Measurements from ENCODE around the gene C1orf159. TPM values are rescaled to one million over a fixed set of nuclear protein-coding genes. Genes with fewer than 3 reads are reported as not detected.
"Not testable (repeated sequence)": the region's sequence is repeated elsewhere in the genome, so short reads cannot be mapped to it uniquely, and the experiment has no call there.

Gene C1orf159
- total RNA-seq, 1 donor from 2014 or later, result 30.0 TPM

DNA sequence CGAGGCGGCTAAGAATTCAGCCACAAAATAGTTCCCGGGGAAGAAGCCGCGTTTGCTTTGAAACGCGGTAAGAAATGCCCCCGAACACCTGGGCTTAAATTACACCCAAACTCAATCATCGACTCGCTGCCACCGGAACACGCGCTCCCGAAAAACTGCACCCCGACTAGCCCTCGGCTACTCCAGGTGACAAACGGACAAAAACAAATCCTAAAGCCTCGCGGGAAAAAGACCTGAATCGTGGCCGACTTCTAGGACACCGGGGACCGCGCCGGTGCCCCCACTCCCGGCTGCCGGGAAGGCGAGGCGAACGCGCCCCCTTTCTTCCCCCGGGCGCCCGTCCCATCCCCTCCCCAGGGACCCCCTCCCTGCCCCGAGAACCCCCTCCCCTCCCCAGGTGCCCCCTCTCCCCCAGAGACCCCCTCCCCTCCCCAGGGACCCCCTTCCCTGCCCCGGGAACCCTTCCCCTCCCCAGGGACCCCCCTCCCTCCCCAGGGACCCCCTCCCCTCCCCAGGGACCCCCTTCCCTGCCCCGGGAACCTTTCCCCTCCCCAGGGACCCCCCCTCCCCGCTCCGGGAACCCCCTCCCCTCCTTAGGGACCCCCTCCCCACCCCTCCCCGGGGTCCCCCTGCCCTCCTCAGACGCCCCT lies 628 bp downstream of the C1orf159 start:
- Mint-ChIP-seq H3K27ac (peak overlapping the region; percentile 72), H3K36me3 (ENCODE audit: low read depth) (peaks cover 20% of the 10 kb centered on the region), H3K27me3 (ENCODE audit: insufficient read depth) (peaks cover 8% of the 10 kb centered on the region), H3K4me1 (ENCODE audit: low read depth) (no peaks in the 10 kb centered on the region), H3K4me3 (peak overlapping the region; percentile 87), H3K9me3 (peaks cover 12% of the 10 kb centered on the region)
- DNase-seq (ENCODE audit: low spot score), result no peak
- intact Hi-C loops (cut with micrococcal nuclease), result no loop called here

DNA sequence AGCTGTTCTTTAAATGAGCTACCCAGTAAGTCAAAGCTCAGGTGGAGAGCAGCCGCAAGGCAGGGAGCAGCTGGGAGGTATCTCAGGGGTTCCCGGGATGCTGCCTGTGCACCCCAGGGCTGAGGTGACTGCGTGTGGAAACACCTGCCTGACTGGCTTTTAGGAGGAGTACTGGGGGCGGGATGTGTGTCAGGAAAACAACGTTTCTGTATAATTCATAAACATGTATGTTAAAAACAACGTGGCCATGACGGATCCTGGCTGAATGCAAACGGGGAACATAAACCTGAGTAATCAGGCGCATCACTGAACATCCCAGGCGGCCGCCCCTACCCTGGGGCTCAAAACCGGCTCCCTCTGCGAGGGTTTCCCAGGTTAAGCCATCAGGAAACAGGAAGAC lies 1.5 kb downstream of the C1orf159 start:
- H3K27me3 Mint-ChIP-seq (ENCODE audit: insufficient read depth), result peaks cover 5% of the 10 kb centered on the region
- no peak for DNase-seq (ENCODE audit: low spot score)
- peaks cover 22% of the 10 kb centered on the region for H3K36me3 Mint-ChIP-seq (ENCODE audit: low read depth)
- H3K4me1 Mint-ChIP-seq (ENCODE audit: low read depth), result no peaks in the 10 kb centered on the region
- no peak overlapping the region for H3K27ac Mint-ChIP-seq
- H3K9me3 Mint-ChIP-seq, result peaks cover 12% of the 10 kb centered on the region
- H3K4me3 Mint-ChIP-seq, result peak overlapping the region; percentile 87
- intact Hi-C loops (cut with micrococcal nuclease), result no loop called here

DNA sequence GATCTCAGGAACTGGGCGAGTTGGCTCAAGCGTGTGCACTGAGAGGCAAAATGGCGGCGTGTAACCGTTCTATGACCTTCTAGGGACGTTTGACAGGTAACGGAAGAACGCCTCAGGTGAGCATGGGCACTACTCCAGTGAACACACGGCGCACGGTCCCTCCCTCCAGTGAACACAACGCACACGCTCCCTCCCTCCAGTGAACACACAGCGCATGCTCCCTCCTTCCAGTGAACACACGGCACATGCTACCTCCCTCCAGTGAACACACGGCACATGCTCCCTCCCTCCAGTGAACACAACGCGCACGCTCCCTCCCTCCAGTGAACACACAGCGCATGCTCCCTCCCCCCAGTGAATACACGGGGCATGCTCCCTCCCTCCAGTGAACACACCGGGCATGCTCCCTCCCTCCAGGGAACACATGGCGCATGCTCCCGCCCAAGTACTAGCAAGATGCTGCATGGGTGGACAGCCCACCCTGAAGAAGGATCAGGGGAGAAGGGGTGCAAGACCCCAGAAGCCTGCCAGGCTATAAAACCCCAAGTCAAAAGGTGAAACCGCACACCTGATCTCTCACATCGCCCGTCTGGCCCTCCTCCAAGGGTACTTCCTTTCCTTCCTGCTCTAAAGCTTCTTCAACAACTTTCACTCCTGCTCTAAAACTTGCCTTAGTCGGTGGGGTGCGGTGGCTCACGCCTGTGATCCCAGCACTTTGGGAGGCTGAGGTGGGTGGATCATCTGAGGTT lies 3.5 kb downstream of the C1orf159 start:
- Mint-ChIP-seq H3K4me1 (ENCODE audit: low read depth) (peaks cover 5% of the 10 kb centered on the region), H3K9me3 (peaks cover 12% of the 10 kb centered on the region), H3K36me3 (ENCODE audit: low read depth) (peaks cover 22% of the 10 kb centered on the region), H3K27me3 (ENCODE audit: insufficient read depth) (no peaks in the 10 kb centered on the region), H3K4me3 (no peak overlapping the region), H3K27ac (no peak overlapping the region)
- intact Hi-C loops (cut with micrococcal nuclease), result no loop called here
- no peak for DNase-seq (ENCODE audit: low spot score)

DNA sequence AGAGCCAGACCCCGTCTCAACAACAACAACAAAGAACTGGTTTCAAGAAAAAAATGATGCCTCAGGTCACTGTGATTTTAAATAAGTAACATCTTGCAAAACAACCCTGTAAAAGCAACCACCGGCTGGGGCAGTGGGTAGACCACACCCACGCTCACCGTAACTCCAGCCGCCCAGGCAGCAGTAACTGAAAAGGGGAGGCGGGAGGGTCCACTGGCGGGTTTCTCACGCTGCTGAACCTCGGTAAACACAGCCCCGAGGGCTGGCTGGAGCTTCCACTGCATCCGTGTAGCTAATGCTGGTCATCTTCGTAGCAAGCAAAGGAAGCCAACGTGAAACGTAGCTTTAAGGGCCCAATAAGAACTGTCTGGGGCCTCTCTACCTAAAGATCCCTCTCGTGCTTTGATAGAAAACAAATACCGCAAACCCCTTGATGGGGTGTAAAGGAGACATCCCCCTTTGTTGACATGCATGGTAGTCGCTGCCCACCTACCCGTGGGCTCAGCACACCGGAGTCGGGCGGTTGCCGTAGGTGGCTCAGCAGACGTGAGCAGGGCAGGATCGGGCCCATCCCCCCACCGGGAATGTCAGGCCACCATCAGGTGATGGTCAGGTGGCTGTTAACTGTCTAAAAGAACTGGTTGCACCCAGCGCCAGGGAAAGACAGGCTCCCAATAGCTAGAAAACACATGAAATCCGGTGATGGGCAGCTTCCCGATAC lies 4.2 kb downstream of the C1orf159 start:
- Mint-ChIP-seq H3K4me1 (ENCODE audit: low read depth) (peaks cover 5% of the 10 kb centered on the region), H3K4me3 (no peak overlapping the region), H3K27ac (no peak overlapping the region), H3K9me3 (peaks cover 12% of the 10 kb centered on the region), H3K36me3 (ENCODE audit: low read depth) (peaks cover 22% of the 10 kb centered on the region), H3K27me3 (ENCODE audit: insufficient read depth) (no peaks in the 10 kb centered on the region)
- DNase-seq (ENCODE audit: low spot score), result no peak
- intact Hi-C loops (cut with micrococcal nuclease), result no loop called here

DNA sequence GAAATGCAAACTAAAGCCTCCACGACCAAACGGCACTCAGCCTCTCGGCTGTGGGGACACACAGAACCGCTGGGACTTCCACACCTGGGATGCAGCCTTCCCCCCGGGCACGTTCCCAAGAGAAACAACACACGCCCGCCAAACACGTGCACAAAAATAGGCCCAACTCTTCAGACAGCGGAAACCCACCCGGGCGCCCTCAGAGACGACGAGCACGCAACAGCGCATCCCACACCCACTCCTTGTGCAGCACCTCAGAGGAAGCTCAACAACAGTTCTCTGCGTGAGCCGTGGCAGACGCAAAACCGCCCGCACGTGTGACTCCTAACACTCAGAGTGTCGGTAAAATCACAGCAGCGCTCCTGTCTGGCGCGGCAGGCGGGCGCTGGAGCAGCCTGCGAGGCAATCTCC lies 5.3 kb downstream of the C1orf159 start:
- no peak for DNase-seq (ENCODE audit: low spot score)
- intact Hi-C loops (cut with micrococcal nuclease), result no loop called here
- H3K4me1 Mint-ChIP-seq (ENCODE audit: low read depth), result peaks cover 5% of the 10 kb centered on the region
- no peak overlapping the region for H3K4me3 Mint-ChIP-seq
- peaks cover 22% of the 10 kb centered on the region for H3K36me3 Mint-ChIP-seq (ENCODE audit: low read depth)
- peaks cover 12% of the 10 kb centered on the region for H3K9me3 Mint-ChIP-seq
- H3K27me3 Mint-ChIP-seq (ENCODE audit: insufficient read depth), result no peaks in the 10 kb centered on the region
- H3K27ac Mint-ChIP-seq, result no peak overlapping the region

- intact Hi-C loops (cut with micrococcal nuclease), result no loop called here
Observed at GRCh38 chr1:1109743-1110142, 6.1 kb downstream of the C1orf159 start.

DNA sequence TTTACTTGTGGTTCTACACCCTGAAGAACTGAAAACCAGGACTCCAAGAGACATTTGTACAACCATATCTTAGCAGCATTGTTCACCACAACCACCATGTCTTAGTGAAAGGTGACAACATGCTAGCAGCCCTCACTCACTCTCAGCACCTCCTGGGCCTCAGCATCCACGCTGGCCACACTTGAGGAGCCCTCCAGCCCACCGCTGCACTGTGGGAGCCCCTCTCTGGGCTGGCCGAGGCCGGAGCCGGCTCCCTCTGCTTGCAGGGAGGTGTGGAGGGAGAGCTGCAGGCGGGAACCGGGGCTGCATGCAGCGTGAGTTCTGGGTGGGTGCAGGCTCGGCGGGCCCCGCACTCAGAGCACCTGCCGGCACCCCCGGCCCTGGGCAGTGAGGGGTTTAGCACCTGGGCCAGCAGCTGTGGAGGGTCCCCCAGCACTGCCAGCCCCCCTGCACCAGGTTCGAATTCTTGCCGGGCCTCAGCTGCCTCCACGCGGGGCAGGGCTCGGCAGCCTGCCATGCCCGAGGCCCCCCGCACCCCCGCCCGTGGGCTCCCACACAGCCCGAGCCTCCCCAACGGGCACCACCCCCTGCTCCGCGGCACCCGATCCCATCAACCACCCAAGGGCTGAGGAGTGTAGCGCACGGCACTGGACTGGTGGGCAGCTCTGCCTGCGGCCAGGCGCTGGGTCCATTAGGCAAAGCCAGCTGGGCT lies 9.2 kb downstream of the C1orf159 start:
- Mint-ChIP-seq H3K4me1 (ENCODE audit: low read depth) (peaks cover 8% of the 10 kb centered on the region), H3K4me3 (no peak overlapping the region), H3K27me3 (ENCODE audit: insufficient read depth) (no peaks in the 10 kb centered on the region), H3K27ac (no peak overlapping the region), H3K9me3 (no peaks in the 10 kb centered on the region), H3K36me3 (ENCODE audit: low read depth) (peaks cover 8% of the 10 kb centered on the region)
- DNase-seq (ENCODE audit: low spot score), result no peak
- intact Hi-C loops (cut with micrococcal nuclease), result no loop called here

More at GRCh38 chr1:1109743-1110142, 6.1 kb downstream of the C1orf159 start:
- peaks cover 5% of the 10 kb centered on the region for H3K4me1 Mint-ChIP-seq (ENCODE audit: low read depth)
- peaks cover 21% of the 10 kb centered on the region for H3K36me3 Mint-ChIP-seq (ENCODE audit: low read depth)
- no peak for DNase-seq (ENCODE audit: low spot score)
- H3K4me3 Mint-ChIP-seq, result no peak overlapping the region
- H3K27me3 Mint-ChIP-seq (ENCODE audit: insufficient read depth), result no peaks in the 10 kb centered on the region
- no peak overlapping the region for H3K27ac Mint-ChIP-seq
- peaks cover 12% of the 10 kb centered on the region for H3K9me3 Mint-ChIP-seq

- H3K27ac Mint-ChIP-seq, result peak overlapping the region; percentile 30
- H3K4me1 Mint-ChIP-seq (ENCODE audit: low read depth), result peaks cover 23% of the 10 kb centered on the region
- H3K4me3 Mint-ChIP-seq; DNase-seq (ENCODE audit: low spot score); intact Hi-C loops (cut with micrococcal nuclease); H3K27me3 Mint-ChIP-seq (ENCODE audit: insufficient read depth): not testable (repeated sequence)
- peaks cover 14% of the 10 kb centered on the region for H3K9me3 Mint-ChIP-seq
- H3K36me3 Mint-ChIP-seq (ENCODE audit: low read depth), result peaks cover 14% of the 10 kb centered on the region
Observed at GRCh38 chr1:1104152-1104551, 11.7 kb downstream of the C1orf159 start.

DNA sequence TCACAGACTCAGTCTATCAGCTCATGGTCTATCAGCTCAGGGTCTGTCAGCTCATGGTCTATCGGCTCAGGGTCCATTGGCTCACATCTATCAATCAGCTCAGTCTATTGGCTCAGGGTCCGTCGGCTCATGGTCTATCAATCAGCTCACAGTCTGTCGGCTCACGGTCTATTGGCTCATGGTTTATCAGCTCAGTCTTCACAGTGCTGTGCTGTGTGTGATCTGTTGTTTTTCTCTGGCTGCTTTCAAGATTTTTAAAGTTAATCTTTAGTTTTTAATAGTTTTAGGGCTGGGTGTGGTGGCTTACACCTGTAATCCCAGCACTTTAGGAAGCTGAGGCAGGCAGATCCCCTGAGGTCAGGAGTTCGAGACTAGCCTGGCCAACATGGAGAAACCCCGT lies 14.4 kb downstream of the C1orf159 start:
- peaks cover 9% of the 10 kb centered on the region for H3K27me3 Mint-ChIP-seq (ENCODE audit: insufficient read depth)
- no peak overlapping the region for H3K4me3 Mint-ChIP-seq
- peaks cover 21% of the 10 kb centered on the region for H3K9me3 Mint-ChIP-seq
- no peak for DNase-seq (ENCODE audit: low spot score)
- no peak overlapping the region for H3K27ac Mint-ChIP-seq
- peaks cover 20% of the 10 kb centered on the region for H3K36me3 Mint-ChIP-seq (ENCODE audit: low read depth)
- peaks cover 26% of the 10 kb centered on the region for H3K4me1 Mint-ChIP-seq (ENCODE audit: low read depth)
- intact Hi-C loops (cut with micrococcal nuclease), result no loop called here

- peaks cover 26% of the 10 kb centered on the region for H3K4me1 Mint-ChIP-seq (ENCODE audit: low read depth)
- DNase-seq (ENCODE audit: low spot score), result no peak
- H3K27ac Mint-ChIP-seq, result no peak overlapping the region
- peaks cover 20% of the 10 kb centered on the region for H3K36me3 Mint-ChIP-seq (ENCODE audit: low read depth)
- H3K4me3 Mint-ChIP-seq, result no peak overlapping the region
- H3K9me3 Mint-ChIP-seq, result peaks cover 21% of the 10 kb centered on the region
- intact Hi-C loops (cut with micrococcal nuclease), result no loop called here
- peaks cover 9% of the 10 kb centered on the region for H3K27me3 Mint-ChIP-seq (ENCODE audit: insufficient read depth)
Observed at GRCh38 chr1:1100296-1100695, 15.6 kb downstream of the C1orf159 start.

- H3K36me3 Mint-ChIP-seq (ENCODE audit: low read depth), result peaks cover 20% of the 10 kb centered on the region
- H3K4me1 Mint-ChIP-seq (ENCODE audit: low read depth), result peaks cover 26% of the 10 kb centered on the region
- H3K27ac Mint-ChIP-seq, result peak overlapping the region; percentile 74
- peaks cover 9% of the 10 kb centered on the region for H3K27me3 Mint-ChIP-seq (ENCODE audit: insufficient read depth)
- no peak for DNase-seq (ENCODE audit: low spot score)
- intact Hi-C loops (cut with micrococcal nuclease), result loop anchor here (2.0 to 10.0 kb wide), 3 partner anchors 37 to 175 kb away; partner anchors contain the start of gene SAMD11
- no peak overlapping the region for H3K4me3 Mint-ChIP-seq
- H3K9me3 Mint-ChIP-seq, result peaks cover 21% of the 10 kb centered on the region
Observed at GRCh38 chr1:1099506-1100183, 16.2 kb downstream of the C1orf159 start.
